ENCODE results near the gene DIAPH3.

Gene DIAPH3

GRCh38 chr13:59946944-59947343, 216.8 kb downstream of the DIAPH3 start:
- Histone ChIP-seq H3K36me3 (ENCODE audit: control insufficient read depth in 1 of 2, insufficient read depth in 2 of 2, low read length in 2 of 2) (no peaks in the 10 kb centered on the region), H3K27ac (ENCODE audit: low read length) (no peak overlapping the region), H3K27me3 (ENCODE audit: low read depth, low read length) (no peaks in the 10 kb centered on the region), H3K4me1 (ENCODE audit: control insufficient read depth in 1 of 2, insufficient read depth in 2 of 2, low read length in 2 of 2) (no peaks in the 10 kb centered on the region), H3K9me3 (ENCODE audit: control insufficient read depth in 1 of 2, low read length in 2 of 2) (no peaks in the 10 kb centered on the region), H3K4me3 (ENCODE audit: low read depth in 1 of 2, low read length in 2 of 2) (no peak overlapping the region)

GRCh38 chr13:59931621-59932020, 232.1 kb downstream of the DIAPH3 start:
- Histone ChIP-seq H3K36me3 (ENCODE audit: control insufficient read depth in 1 of 2, insufficient read depth in 2 of 2, low read length in 2 of 2) (no peaks in the 10 kb centered on the region), H3K4me1 (ENCODE audit: control insufficient read depth in 1 of 2, insufficient read depth in 2 of 2, low read length in 2 of 2) (no peaks in the 10 kb centered on the region), H3K27me3 (ENCODE audit: low read depth, low read length) (no peaks in the 10 kb centered on the region), H3K4me3 (ENCODE audit: low read depth in 1 of 2, low read length in 2 of 2) (no peak overlapping the region), H3K27ac (ENCODE audit: low read length) (no peak overlapping the region), H3K9me3 (ENCODE audit: control insufficient read depth in 1 of 2, low read length in 2 of 2) (no peaks in the 10 kb centered on the region)

GRCh38 chr13:59924256-59924655, 239.5 kb downstream of the DIAPH3 start:
- Histone ChIP-seq H3K36me3 (ENCODE audit: control insufficient read depth in 1 of 2, insufficient read depth in 2 of 2, low read length in 2 of 2) (no peaks in the 10 kb centered on the region), H3K9me3 (ENCODE audit: control insufficient read depth in 1 of 2, low read length in 2 of 2) (no peaks in the 10 kb centered on the region), H3K27ac (ENCODE audit: low read length) (no peak overlapping the region), H3K27me3 (ENCODE audit: low read depth, low read length) (no peaks in the 10 kb centered on the region), H3K4me3 (ENCODE audit: low read depth in 1 of 2, low read length in 2 of 2) (no peak overlapping the region), H3K4me1 (ENCODE audit: control insufficient read depth in 1 of 2, insufficient read depth in 2 of 2, low read length in 2 of 2) (no peaks in the 10 kb centered on the region)

GRCh38 chr13:59915252-59915651, 248.5 kb downstream of the DIAPH3 start:
- H3K36me3 ChIP-seq (ENCODE audit: control insufficient read depth in 1 of 2, insufficient read depth in 2 of 2, low read length in 2 of 2): no peaks in the 10 kb centered on the region
- H3K27ac ChIP-seq (ENCODE audit: low read length): no peak overlapping the region
- no peaks in the 10 kb centered on the region for H3K27me3 ChIP-seq (ENCODE audit: low read depth, low read length)
- no peaks in the 10 kb centered on the region for H3K9me3 ChIP-seq (ENCODE audit: control insufficient read depth in 1 of 2, low read length in 2 of 2)
- no peaks in the 10 kb centered on the region for H3K4me1 ChIP-seq (ENCODE audit: control insufficient read depth in 1 of 2, insufficient read depth in 2 of 2, low read length in 2 of 2)
- H3K4me3 ChIP-seq (ENCODE audit: low read depth in 1 of 2, low read length in 2 of 2): no peak overlapping the region

- no peaks in the 10 kb centered on the region for H3K27me3 ChIP-seq (ENCODE audit: low read depth, low read length)
- H3K27ac ChIP-seq (ENCODE audit: low read length): no peak overlapping the region
- H3K4me3 ChIP-seq (ENCODE audit: low read depth in 1 of 2, low read length in 2 of 2): no peak overlapping the region
- no peaks in the 10 kb centered on the region for H3K4me1 ChIP-seq (ENCODE audit: control insufficient read depth in 1 of 2, insufficient read depth in 2 of 2, low read length in 2 of 2)
- no peaks in the 10 kb centered on the region for H3K36me3 ChIP-seq (ENCODE audit: control insufficient read depth in 1 of 2, insufficient read depth in 2 of 2, low read length in 2 of 2)
- H3K9me3 ChIP-seq (ENCODE audit: control insufficient read depth in 1 of 2, low read length in 2 of 2): no peaks in the 10 kb centered on the region
Observed at GRCh38 chr13:59914556-59914955, 249.2 kb downstream of the DIAPH3 start.

DNA sequence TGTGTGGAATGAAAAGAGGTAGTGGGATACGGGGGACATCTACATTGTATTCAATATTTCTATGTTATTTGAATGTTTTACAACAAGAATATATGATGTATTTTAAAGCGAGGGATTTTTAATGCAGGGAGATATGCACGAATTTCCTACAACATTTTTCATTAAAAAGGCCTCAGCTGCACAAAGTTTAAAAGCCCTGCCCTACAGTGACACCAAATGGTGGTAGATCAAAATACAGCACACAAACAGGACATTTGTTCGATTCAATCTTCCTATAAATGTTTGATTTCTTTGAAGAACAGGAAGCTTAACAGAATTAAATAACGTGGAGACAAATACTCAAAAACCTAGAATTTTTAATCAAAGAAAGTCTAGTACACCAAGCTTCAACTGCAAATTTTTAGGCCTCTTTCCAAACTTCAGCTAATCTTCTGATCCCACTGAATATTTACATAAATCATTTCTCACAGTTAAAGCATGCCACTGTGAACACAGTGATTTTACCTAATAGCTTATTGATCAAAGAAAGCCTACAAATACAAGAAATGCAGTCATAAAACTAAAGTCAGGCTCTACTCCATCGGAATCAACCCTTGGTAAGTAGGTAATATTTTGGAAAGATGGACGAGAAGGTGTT, 257.2 kb downstream of the DIAPH3 start:
- Histone ChIP-seq H3K9me3 (ENCODE audit: control insufficient read depth in 1 of 2, low read length in 2 of 2) (no peaks in the 10 kb centered on the region), H3K27me3 (ENCODE audit: low read depth, low read length) (no peaks in the 10 kb centered on the region), H3K4me3 (ENCODE audit: low read depth in 1 of 2, low read length in 2 of 2) (no peak overlapping the region), H3K4me1 (ENCODE audit: control insufficient read depth in 1 of 2, insufficient read depth in 2 of 2, low read length in 2 of 2) (no peaks in the 10 kb centered on the region), H3K27ac (ENCODE audit: low read length) (no peak overlapping the region), H3K36me3 (ENCODE audit: control insufficient read depth in 1 of 2, insufficient read depth in 2 of 2, low read length in 2 of 2) (no peaks in the 10 kb centered on the region)

- Histone ChIP-seq H3K27ac (ENCODE audit: low read length) (no peak overlapping the region), H3K27me3 (ENCODE audit: low read depth, low read length) (no peaks in the 10 kb centered on the region), H3K4me3 (ENCODE audit: low read depth in 1 of 2, low read length in 2 of 2) (no peak overlapping the region), H3K4me1 (ENCODE audit: control insufficient read depth in 1 of 2, insufficient read depth in 2 of 2, low read length in 2 of 2) (no peaks in the 10 kb centered on the region), H3K9me3 (ENCODE audit: control insufficient read depth in 1 of 2, low read length in 2 of 2) (no peaks in the 10 kb centered on the region), H3K36me3 (ENCODE audit: control insufficient read depth in 1 of 2, insufficient read depth in 2 of 2, low read length in 2 of 2) (no peaks in the 10 kb centered on the region)
Observed at GRCh38 chr13:59901191-59901590, 262.5 kb downstream of the DIAPH3 start.

GRCh38 chr13:59898066-59898465, 265.7 kb downstream of the DIAPH3 start:
- H3K36me3 ChIP-seq (ENCODE audit: control insufficient read depth in 1 of 2, insufficient read depth in 2 of 2, low read length in 2 of 2): no peaks in the 10 kb centered on the region
- H3K27me3 ChIP-seq (ENCODE audit: low read depth, low read length): no peaks in the 10 kb centered on the region
- no peak overlapping the region for H3K4me3 ChIP-seq (ENCODE audit: low read depth in 1 of 2, low read length in 2 of 2)

DNA sequence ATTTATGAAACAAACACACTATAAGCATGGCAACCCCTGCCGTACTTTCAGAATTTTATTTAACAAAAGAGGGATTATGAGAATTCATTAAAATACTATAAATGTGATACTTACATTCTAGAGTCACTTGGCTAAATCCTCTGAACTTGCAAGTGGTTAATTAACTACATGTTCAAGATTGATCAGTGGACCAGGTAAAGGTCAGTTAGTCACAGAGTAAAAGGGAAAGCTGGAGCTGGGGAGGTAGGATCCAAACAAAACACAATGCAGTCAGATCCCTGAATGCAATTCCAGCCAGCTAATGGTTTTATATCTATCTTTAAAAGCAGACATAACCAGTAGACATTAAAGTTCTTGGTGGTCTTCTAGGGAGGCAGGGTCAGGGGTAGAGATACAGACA, 270.5 kb downstream of the DIAPH3 start:
- H3K4me3 ChIP-seq (ENCODE audit: low read depth in 1 of 2, low read length in 2 of 2): no peak overlapping the region
- no peak overlapping the region for H3K27ac ChIP-seq (ENCODE audit: low read length)
- no peaks in the 10 kb centered on the region for H3K27me3 ChIP-seq (ENCODE audit: low read depth, low read length)
- H3K4me1 ChIP-seq (ENCODE audit: control insufficient read depth in 1 of 2, insufficient read depth in 2 of 2, low read length in 2 of 2): no peaks in the 10 kb centered on the region
- no peaks in the 10 kb centered on the region for H3K36me3 ChIP-seq (ENCODE audit: control insufficient read depth in 1 of 2, insufficient read depth in 2 of 2, low read length in 2 of 2)
- no peaks in the 10 kb centered on the region for H3K9me3 ChIP-seq (ENCODE audit: control insufficient read depth in 1 of 2, low read length in 2 of 2)

More at GRCh38 chr13:59898066-59898465, 265.7 kb downstream of the DIAPH3 start:
- Histone ChIP-seq H3K4me1 (ENCODE audit: control insufficient read depth in 1 of 2, insufficient read depth in 2 of 2, low read length in 2 of 2) (no peaks in the 10 kb centered on the region), H3K27ac (ENCODE audit: low read length) (no peak overlapping the region), H3K9me3 (ENCODE audit: control insufficient read depth in 1 of 2, low read length in 2 of 2) (no peaks in the 10 kb centered on the region)

GRCh38 chr13:59891053-59891452, 272.7 kb downstream of the DIAPH3 start:
- no peaks in the 10 kb centered on the region for H3K36me3 ChIP-seq (ENCODE audit: control insufficient read depth in 1 of 2, insufficient read depth in 2 of 2, low read length in 2 of 2)
- no peaks in the 10 kb centered on the region for H3K4me1 ChIP-seq (ENCODE audit: control insufficient read depth in 1 of 2, insufficient read depth in 2 of 2, low read length in 2 of 2)
- H3K27ac ChIP-seq (ENCODE audit: low read length): no peak overlapping the region
- H3K9me3 ChIP-seq (ENCODE audit: control insufficient read depth in 1 of 2, low read length in 2 of 2): no peaks in the 10 kb centered on the region
- no peaks in the 10 kb centered on the region for H3K27me3 ChIP-seq (ENCODE audit: low read depth, low read length)
- H3K4me3 ChIP-seq (ENCODE audit: low read depth in 1 of 2, low read length in 2 of 2): no peak overlapping the region

DNA sequence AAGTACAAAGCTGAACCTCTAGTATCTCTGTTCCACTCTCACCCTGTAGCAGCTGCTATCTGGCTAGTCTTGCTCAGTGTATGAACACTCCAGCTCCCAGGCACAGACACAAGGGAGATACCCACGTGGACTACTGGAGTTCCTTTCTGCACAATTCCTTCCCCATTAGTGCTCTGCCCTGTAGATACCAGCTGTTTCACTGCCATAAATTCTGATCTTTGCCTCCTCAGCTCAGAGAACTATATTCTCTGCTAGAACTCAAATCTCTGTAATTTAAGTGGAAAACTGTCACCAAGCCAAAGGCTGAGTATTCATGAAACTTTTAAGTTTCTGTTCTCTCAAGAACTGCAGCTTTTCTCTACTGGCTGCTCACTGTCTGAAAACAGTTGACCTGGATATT, 273.7 kb downstream of the DIAPH3 start:
- Histone ChIP-seq H3K4me3 (ENCODE audit: low read depth in 1 of 2, low read length in 2 of 2) (no peak overlapping the region), H3K27me3 (ENCODE audit: low read depth, low read length) (no peaks in the 10 kb centered on the region), H3K4me1 (ENCODE audit: control insufficient read depth in 1 of 2, insufficient read depth in 2 of 2, low read length in 2 of 2) (no peaks in the 10 kb centered on the region), H3K9me3 (ENCODE audit: control insufficient read depth in 1 of 2, low read length in 2 of 2) (no peaks in the 10 kb centered on the region), H3K36me3 (ENCODE audit: control insufficient read depth in 1 of 2, insufficient read depth in 2 of 2, low read length in 2 of 2) (no peaks in the 10 kb centered on the region), H3K27ac (ENCODE audit: low read length) (no peak overlapping the region)

GRCh38 chr13:59888408-59888807, 275.3 kb downstream of the DIAPH3 start:
- Histone ChIP-seq H3K36me3 (ENCODE audit: control insufficient read depth in 1 of 2, insufficient read depth in 2 of 2, low read length in 2 of 2) (no peaks in the 10 kb centered on the region), H3K9me3 (ENCODE audit: control insufficient read depth in 1 of 2, low read length in 2 of 2) (no peaks in the 10 kb centered on the region), H3K4me1 (ENCODE audit: control insufficient read depth in 1 of 2, insufficient read depth in 2 of 2, low read length in 2 of 2) (no peaks in the 10 kb centered on the region), H3K4me3 (ENCODE audit: low read depth in 1 of 2, low read length in 2 of 2) (no peak overlapping the region), H3K27ac (ENCODE audit: low read length) (no peak overlapping the region), H3K27me3 (ENCODE audit: low read depth, low read length) (no peaks in the 10 kb centered on the region)
